H9 (cell line): ENCODE measurements around the gene CAPN12. TPM values are rescaled to one million over a fixed set of nuclear protein-coding genes. Genes with fewer than 3 reads are reported as not detected.

Source experiments
- DNase-seq: peaks from one replicate; pipeline ENCODE4 v3.0.0-alpha.2; 2017
- H2AFZ ChIP-seq: one replicate; pipeline ENCODE4 v1.6.1; 2013; ENCODE audit warnings: mild to moderate bottlenecking, low read length, control low read depth, moderate library complexity
- H2AK5ac ChIP-seq: 2 replicates; pipeline ENCODE4 v1.6.1; 2013; ENCODE audit warnings: low read length, control low read depth, mixed read lengths; ENCODE audit not compliant: insufficient read length
- H2BK120ac ChIP-seq: one replicate; pipeline ENCODE4 v1.6.1; 2013; ENCODE audit warnings: low read depth, mild to moderate bottlenecking, low read length, control low read depth, inconsistent platforms; ENCODE audit not compliant: poor library complexity, severe bottlenecking
- H2BK12ac ChIP-seq: 2 replicates; pipeline ENCODE4 v1.6.1; 2013; ENCODE audit warnings: low read length, control low read depth, mixed read lengths, low read depth; ENCODE audit not compliant: insufficient read length
- H2BK15ac ChIP-seq: 2 replicates; pipeline ENCODE4 v1.6.1; 2013; ENCODE audit warnings: low read depth, low read length, control low read depth
- H2BK20ac ChIP-seq: one replicate; pipeline ENCODE4 v1.6.1; 2013; ENCODE audit warnings: low read depth, mild to moderate bottlenecking, low read length, control low read depth, inconsistent platforms; ENCODE audit not compliant: poor library complexity, severe bottlenecking
- H2BK5ac ChIP-seq: 2 replicates; pipeline ENCODE4 v1.6.1; 2013; ENCODE audit warnings: low read length, control low read depth, mixed read lengths; ENCODE audit not compliant: insufficient read length
- H3K14ac ChIP-seq: 2 replicates; pipeline ENCODE4 v1.6.1; 2013; ENCODE audit warnings: low read length, control low read depth; ENCODE audit not compliant: insufficient read depth
- H3K18ac ChIP-seq: 2 replicates; pipeline ENCODE4 v1.6.1; 2013; ENCODE audit warnings: low read depth, mild to moderate bottlenecking, mixed read lengths, low read length, control low read depth; ENCODE audit not compliant: insufficient read length
- H3K23ac ChIP-seq: 2 replicates; pipeline ENCODE4 v1.6.1; 2013; ENCODE audit warnings: low read length, control low read depth, mixed read lengths, low read depth; ENCODE audit not compliant: insufficient read length
- H3K23me2 ChIP-seq: 2 replicates; pipeline ENCODE4 v1.6.1; 2013; ENCODE audit warnings: low read depth, mild to moderate bottlenecking, mixed read lengths, low read length, control low read depth; ENCODE audit not compliant: insufficient read length, poor library complexity, severe bottlenecking
- H3K27ac ChIP-seq: 2 replicates; pipeline ENCODE4 v1.5.1; 2013; ENCODE audit warnings: low read length, control low read depth, mixed read lengths, low read depth; ENCODE audit not compliant: insufficient read length
- H3K27me3 ChIP-seq: 2 replicates; pipeline ENCODE4 v1.6.1; 2013; ENCODE audit warnings: low read length, control low read depth, inconsistent platforms; ENCODE audit not compliant: insufficient read depth
- H3K4ac ChIP-seq: 2 replicates; pipeline ENCODE4 v1.6.1; 2013; ENCODE audit warnings: low read depth, mild to moderate bottlenecking, control low read depth, inconsistent platforms, low read length, moderate library complexity
- H3K4me1 ChIP-seq: 2 replicates; pipeline ENCODE4 v1.6.1; 2013; ENCODE audit warnings: low read length, control low read depth, inconsistent platforms; ENCODE audit not compliant: insufficient read depth
- H3K4me2 ChIP-seq: 2 replicates; pipeline ENCODE4 v1.6.1; 2013; ENCODE audit warnings: low read length, control low read depth, mixed read lengths; ENCODE audit not compliant: insufficient read length, insufficient read depth
- H3K56ac ChIP-seq: 2 replicates; pipeline ENCODE4 v1.6.1; 2013; ENCODE audit warnings: low read depth, mild to moderate bottlenecking, mixed read lengths, low read length, control low read depth; ENCODE audit not compliant: insufficient read length
- H3K79me1 ChIP-seq: 2 replicates; pipeline ENCODE4 v1.6.1; 2013; ENCODE audit warnings: low read depth, mild to moderate bottlenecking, moderate library complexity, low read length, control low read depth, inconsistent platforms; ENCODE audit not compliant: insufficient read depth, poor library complexity, severe bottlenecking
- H3K79me2 ChIP-seq: 2 replicates; pipeline ENCODE4 v1.6.1; 2013; ENCODE audit warnings: low read length, control low read depth, inconsistent platforms; ENCODE audit not compliant: insufficient read depth
- H3K9ac ChIP-seq: 2 replicates; pipeline ENCODE4 v1.6.1; 2013; ENCODE audit warnings: low read length, control low read depth, mixed read lengths; ENCODE audit not compliant: insufficient read length; ENCODE audit errors: extremely low read depth
- H3K9me3 ChIP-seq: one replicate; pipeline ENCODE4 v1.6.1; 2013; ENCODE audit warnings: low read depth, low read length, inconsistent platforms; ENCODE audit not compliant: control insufficient read depth
- H3T11ph ChIP-seq: one replicate; pipeline ENCODE4 v1.6.1; 2013; ENCODE audit warnings: mild to moderate bottlenecking, low read length, control low read depth, inconsistent platforms
- H4K20me1 ChIP-seq: one replicate; pipeline ENCODE4 v1.6.1; 2013; ENCODE audit not compliant: control insufficient read depth, insufficient read length, insufficient read depth
- H4K5ac ChIP-seq: 2 replicates; pipeline ENCODE4 v1.6.1; 2013; ENCODE audit warnings: low read depth, mild to moderate bottlenecking, mixed read lengths, low read length, control low read depth; ENCODE audit not compliant: insufficient read length
- H4K8ac ChIP-seq: replicated peaks from 2 replicates; pipeline ENCODE4 v1.6.1; 2013; ENCODE audit warnings: low read length, control low read depth, mixed read lengths, low read depth; ENCODE audit not compliant: insufficient read length
- H4K91ac ChIP-seq: 2 replicates; pipeline ENCODE4 v1.6.1; 2013; ENCODE audit warnings: low read depth, mild to moderate bottlenecking, moderate library complexity, mixed read lengths, low read length, control low read depth; ENCODE audit not compliant: insufficient read length
- H3K27ac Mint-ChIP-seq, 3 experiments: 2 replicates in 2 of 3; 3 replicates in 1 of 3; pipeline ENCODE4 v1.8.0; 2020 to 2021; ENCODE audit warnings: mixed read lengths in 3 of 3, mild to moderate bottlenecking in 1 of 3, moderate library complexity in 1 of 3
- H3K27me3 Mint-ChIP-seq: 2 replicates; pipeline ENCODE4 v1.8.0; 2021; ENCODE audit warnings: low read depth, mild to moderate bottlenecking, moderate library complexity, mixed read lengths
- H3K36me3 Mint-ChIP-seq, 3 experiments: 2 replicates in 2 of 3; 3 replicates in 1 of 3; pipeline ENCODE4 v1.8.0; 2020 to 2021; ENCODE audit warnings: low read depth in 3 of 3, mixed read lengths in 3 of 3; ENCODE audit not compliant: insufficient read depth in 1 of 3
- H3K4me1 Mint-ChIP-seq, 2 experiments: 2 replicates each; pipeline ENCODE4 v1.8.0; 2020; ENCODE audit warnings: mixed read lengths in 2 of 2
- H3K4me3 Mint-ChIP-seq, 2 experiments: 2 replicates in 1 of 2; 3 replicates in 1 of 2; pipeline ENCODE4 v1.8.0; 2020 to 2021; ENCODE audit warnings: mild to moderate bottlenecking in 2 of 2, mixed read lengths in 2 of 2, moderate library complexity in 1 of 2
- H3K9me3 Mint-ChIP-seq, 2 experiments: 2 replicates in 1 of 2; 3 replicates in 1 of 2; pipeline ENCODE4 v1.8.0; 2020; ENCODE audit warnings: mild to moderate bottlenecking in 2 of 2, mixed read lengths in 2 of 2, moderate library complexity in 1 of 2
- WGBS: extraction: QIAGEN DNeasy Blood & Tissue Kit; methylation state at CpG from one replicate; pipeline ENCODE4 v1.1.7; 2013; ENCODE audit warnings: missing lambda C conversion rate, low lambda C conversion rate, mixed read lengths; ENCODE audit not compliant: insufficient read length; ENCODE audit errors: extremely low coverage; 5-methylcytosine and 5-hydroxymethylcytosine counted together
- total RNA-seq: library from RNA; stranded (reverse); gene quantifications from 2 replicates; pipeline ENCODE4 v1.2.1, GENCODE V29; 2021
- TF ChIP-seq, protein P1 (sequence below): fragments of 200-600 bp; sonication (generic); conservative IDR thresholded peaks from 3 replicates; pipeline ENCODE4 v1.8.0; 2021; ENCODE audit warnings: antibody characterized with exemption, mild to moderate bottlenecking

CAPN12 gene
- total RNA-seq, 1 experiment from 2014 or later = 10.5 TPM

- Histone ChIP-seq H2AK5ac (peak overlapping the region; percentile 23), H2BK20ac (no peak overlapping the region), H4K8ac (no peak overlapping the region), H3K23ac (no peak overlapping the region), H4K20me1 (no peaks in the 10 kb centered on the region), H3K4me1 (peaks cover 15% of the 10 kb centered on the region; the same call in 1 of the 2 replicates), H4K91ac (peak overlapping the region; percentile 60), H3T11ph (peak overlapping the region; percentile 0), H3K4ac (peak overlapping the region; percentile 73), H3K27ac (peak overlapping the region; percentile 86), H3K79me2 (peaks cover 23% of the 10 kb centered on the region; the same call in 1 of the 2 replicates), H3K23me2 (no peaks in the 10 kb centered on the region), H2BK12ac (peak overlapping the region; percentile 41), H3K56ac (no peak overlapping the region), H2BK5ac (peak overlapping the region; percentile 67), H2AFZ (no peak overlapping the region), H3K79me1 (no peaks in the 10 kb centered on the region), H3K4me2 (no peak overlapping the region), H3K27me3 (no peaks in the 10 kb centered on the region), H2BK120ac (peak overlapping the region; percentile 92), H2BK15ac (no peak overlapping the region), H4K5ac (no peak overlapping the region), H3K18ac (peak overlapping the region; percentile 96), H3K9ac (no peak overlapping the region), H3K14ac (peak overlapping the region; percentile 93), H3K9me3 (no peaks in the 10 kb centered on the region)
- peaks cover 19 to 38% (median 31%) of the 10 kb centered on the region in 3 experiments; a peak in 6 of 7 replicates for H3K36me3 Mint-ChIP-seq
- no peak overlapping the region for H3K4me3 Mint-ChIP-seq
- TF ChIP-seq, protein P1, sequence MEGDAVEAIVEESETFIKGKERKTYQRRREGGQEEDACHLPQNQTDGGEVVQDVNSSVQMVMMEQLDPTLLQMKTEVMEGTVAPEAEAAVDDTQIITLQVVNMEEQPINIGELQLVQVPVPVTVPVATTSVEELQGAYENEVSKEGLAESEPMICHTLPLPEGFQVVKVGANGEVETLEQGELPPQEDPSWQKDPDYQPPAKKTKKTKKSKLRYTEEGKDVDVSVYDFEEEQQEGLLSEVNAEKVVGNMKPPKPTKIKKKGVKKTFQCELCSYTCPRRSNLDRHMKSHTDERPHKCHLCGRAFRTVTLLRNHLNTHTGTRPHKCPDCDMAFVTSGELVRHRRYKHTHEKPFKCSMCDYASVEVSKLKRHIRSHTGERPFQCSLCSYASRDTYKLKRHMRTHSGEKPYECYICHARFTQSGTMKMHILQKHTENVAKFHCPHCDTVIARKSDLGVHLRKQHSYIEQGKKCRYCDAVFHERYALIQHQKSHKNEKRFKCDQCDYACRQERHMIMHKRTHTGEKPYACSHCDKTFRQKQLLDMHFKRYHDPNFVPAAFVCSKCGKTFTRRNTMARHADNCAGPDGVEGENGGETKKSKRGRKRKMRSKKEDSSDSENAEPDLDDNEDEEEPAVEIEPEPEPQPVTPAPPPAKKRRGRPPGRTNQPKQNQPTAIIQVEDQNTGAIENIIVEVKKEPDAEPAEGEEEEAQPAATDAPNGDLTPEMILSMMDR = no peak
- H3K9me3 Mint-ChIP-seq = peaks cover 0 to 4% of the 10 kb centered on the region in 2 experiments; a peak in 3 of 5 replicates
- no CpG with 5 or more reads among the region's 11 CpGs for WGBS
- H3K27ac Mint-ChIP-seq = peak overlapping the region; percentile 97 to 100 (median 98)
- no peaks in the 10 kb centered on the region for H3K27me3 Mint-ChIP-seq
- DNase-seq = no peak
- H3K4me1 Mint-ChIP-seq = peaks cover 68 to 77% of the 10 kb centered on the region in 2 experiments
Measured at GRCh38 chr19:38682195-38682867, 61.9 kb downstream of the CAPN12 start.

Other genes starting within 250 kb of the CAPN12 start
- gene MAP4K1, start 126.5 kb downstream of the CAPN12 start, total RNA-seq = 25.7 and 31.1 TPM in 2 replicates
- 341 and 345 TPM in 2 replicates for gene EIF3K, start 125.3 kb downstream of the CAPN12 start, total RNA-seq
- gene ACTN4, start 96.8 kb downstream of the CAPN12 start, total RNA-seq = 369 and 386 TPM in 2 replicates
- gene LGALS7, start 29.0 kb upstream of the CAPN12 start, total RNA-seq = 0.92 TPM in 1 of 2 replicates, not detected in the other
- 0.90 and 1.4 TPM in 2 replicates for gene LGALS7B, start 44.7 kb upstream of the CAPN12 start, total RNA-seq
- gene LGALS4, start 68.5 kb upstream of the CAPN12 start, total RNA-seq = 0.37 and 0.68 TPM in 2 replicates
- 141 and 145 TPM in 2 replicates for gene ECH1, start 87.3 kb upstream of the CAPN12 start, total RNA-seq
- 704 and 710 TPM in 2 replicates for gene HNRNPL, start 105.5 kb upstream of the CAPN12 start, total RNA-seq
- gene RINL, start 133.8 kb upstream of the CAPN12 start, total RNA-seq = 6.4 and 7.3 TPM in 2 replicates
- gene SIRT2, start 155.1 kb upstream of the CAPN12 start, total RNA-seq = 8.4 and 9.2 TPM in 2 replicates
- gene NFKBIB, start 155.5 kb upstream of the CAPN12 start, total RNA-seq = 33.8 and 36.7 TPM in 2 replicates
- gene CCER2, start 167.7 kb upstream of the CAPN12 start, total RNA-seq = 0.99 and 1.3 TPM in 2 replicates
- gene SARS2, start 186.3 kb upstream of the CAPN12 start, total RNA-seq = 57.4 and 59.7 TPM in 2 replicates
- 81.3 and 82.4 TPM in 2 replicates for gene MRPS12, start 186.5 kb upstream of the CAPN12 start, total RNA-seq
- gene FBXO17, start 231.3 kb upstream of the CAPN12 start, total RNA-seq = 25.5 and 25.9 TPM in 2 replicates